GM18526 (cell line): Measurements from ENCODE around the gene PTPRN2.

Experiments used
- POLR2A ChIP-seq: IDR thresholded peaks from 3 replicates; pipeline ENCODE4 v1.6.1; 2011; ENCODE audit not compliant: insufficient read length; ENCODE audit errors: extremely low read depth

The PTPRN2 gene

DNA sequence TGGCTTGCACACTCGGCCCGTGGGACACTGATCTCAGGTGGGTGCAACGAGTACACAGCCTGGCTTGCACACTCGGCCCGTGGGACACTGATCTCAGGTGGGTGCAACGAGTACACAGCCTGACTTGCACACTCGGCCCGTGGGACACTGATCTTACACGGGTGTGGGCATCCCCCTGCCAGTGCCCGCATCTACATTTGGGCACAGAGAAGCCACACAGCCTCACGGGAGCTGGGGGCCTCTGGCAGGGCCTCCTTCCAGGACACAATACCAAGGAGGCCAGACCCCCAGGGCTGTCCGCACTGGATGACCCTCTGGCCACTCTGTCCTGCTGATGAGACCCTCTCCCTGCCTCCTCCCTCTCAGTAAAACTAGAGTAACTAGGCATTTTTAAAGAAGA is 920.4 kb downstream of the PTPRN2 start:
- no peak for TF ChIP-seq POLR2A

DNA sequence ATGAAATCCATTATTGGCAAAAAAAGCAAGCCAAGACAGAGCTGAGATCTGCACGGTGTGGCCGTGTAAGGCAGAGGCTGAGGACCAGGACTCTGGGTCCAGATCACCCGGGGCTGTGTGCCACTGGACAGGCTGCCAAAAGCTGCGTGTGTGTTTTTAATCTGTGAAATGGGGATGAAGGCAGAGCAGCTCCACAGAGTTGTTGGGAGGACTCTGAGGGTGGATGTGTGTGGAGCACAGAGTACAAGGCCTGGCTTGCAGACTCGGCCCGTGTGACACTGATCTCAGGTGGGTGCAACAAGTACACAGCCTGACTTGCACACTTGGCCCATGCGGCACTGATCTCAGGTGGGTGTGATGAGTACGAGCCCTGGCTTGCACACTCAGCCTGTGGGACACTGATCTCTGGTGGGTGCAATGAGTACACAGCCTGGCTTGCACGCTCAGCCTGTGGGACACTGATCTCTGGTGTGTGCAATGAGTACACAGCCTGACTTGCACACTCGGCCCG is 921.0 kb downstream of the PTPRN2 start:
- TF ChIP-seq POLR2A: no peak

DNA sequence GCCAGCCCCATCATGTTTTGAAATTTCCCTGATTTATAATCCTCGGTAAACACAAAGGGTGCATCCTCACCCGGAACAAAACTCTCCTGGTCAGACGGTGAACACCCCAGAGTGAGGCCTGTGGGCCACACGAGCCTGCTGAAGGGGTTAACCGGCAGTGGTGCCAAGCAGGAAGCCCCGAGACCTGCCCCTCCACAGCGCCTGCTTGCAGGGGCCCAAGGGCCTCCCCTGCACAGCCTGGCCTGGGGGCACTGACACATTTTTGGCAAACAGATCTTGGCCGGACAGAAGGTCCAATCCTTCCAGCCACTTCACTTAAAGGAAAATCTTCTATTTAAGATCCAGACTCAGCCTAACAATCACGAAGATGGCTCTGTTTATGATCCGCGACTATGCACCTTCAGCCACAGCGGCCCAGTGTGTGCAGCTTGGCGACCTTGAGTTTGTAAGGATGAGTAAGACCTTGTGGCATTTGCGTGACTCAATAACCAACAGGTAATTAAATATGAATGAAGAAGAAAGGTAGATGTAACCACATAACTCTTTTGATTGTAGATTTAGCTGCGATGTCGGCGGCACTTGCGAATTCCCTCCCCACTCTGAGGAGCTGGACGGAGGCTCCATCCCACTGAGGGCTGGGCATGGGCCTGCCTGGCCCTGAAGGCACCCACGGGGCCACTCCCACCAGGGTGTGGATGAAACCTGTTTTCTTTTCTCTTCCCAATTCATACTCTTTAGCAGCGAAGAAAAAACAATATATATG is 922.6 kb downstream of the PTPRN2 start:
- TF ChIP-seq POLR2A: no peak

DNA sequence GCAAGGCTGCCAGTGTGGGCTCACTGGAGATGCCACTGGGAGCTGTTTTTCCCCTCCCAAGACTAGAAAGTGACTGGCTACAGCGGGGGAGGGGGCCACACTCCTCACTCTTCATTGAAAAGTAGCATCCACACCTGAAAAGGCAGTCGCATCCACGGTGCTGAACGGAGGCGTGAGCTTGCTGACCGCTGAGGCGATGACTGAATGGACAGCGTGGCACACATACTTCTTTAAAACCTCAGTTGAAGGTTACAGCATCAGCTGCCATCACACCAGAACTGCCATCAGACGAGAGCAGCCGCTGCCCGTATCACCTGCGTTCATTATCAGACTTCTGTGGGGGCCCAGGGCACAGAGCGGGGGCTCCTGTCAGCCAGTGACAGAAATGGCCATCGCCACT is 923.6 kb downstream of the PTPRN2 start:
- TF ChIP-seq POLR2A: no peak

DNA sequence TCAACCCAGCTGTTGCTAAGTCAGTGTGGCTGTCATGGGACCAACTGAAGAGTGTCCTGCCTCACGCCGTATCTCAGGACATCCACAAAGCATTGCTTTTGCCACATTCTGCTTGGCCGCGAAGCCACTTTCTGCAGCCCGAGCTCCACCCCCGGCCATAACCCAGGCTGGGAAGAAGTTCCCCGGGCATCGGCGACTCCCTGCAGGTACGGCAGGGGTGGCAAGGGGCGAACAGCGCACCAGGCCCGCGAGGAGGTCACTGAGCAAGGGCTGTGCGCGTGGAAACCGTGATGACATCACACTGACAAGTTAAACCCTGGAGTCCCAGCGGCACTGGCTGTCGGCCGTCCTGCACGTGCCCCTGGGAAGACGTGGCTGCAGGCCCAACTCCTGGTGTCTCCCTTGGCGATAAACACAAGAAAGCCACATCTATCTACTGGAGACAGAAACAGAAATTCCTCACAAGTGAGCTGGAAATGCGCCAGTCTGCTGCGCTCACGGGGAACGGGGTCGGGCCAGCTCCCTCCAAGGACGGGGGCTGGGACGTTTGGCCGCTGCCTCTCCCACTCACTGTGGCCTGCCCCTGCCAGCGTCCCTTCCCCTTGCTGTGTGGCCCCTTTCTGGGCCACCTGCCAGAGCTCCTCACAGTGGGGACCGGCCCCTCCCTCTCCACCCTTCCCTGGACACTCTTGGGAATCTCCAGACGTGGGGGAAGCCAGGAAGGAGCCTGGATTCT is 924.5 kb downstream of the PTPRN2 start:
- TF ChIP-seq POLR2A: no peak

DNA sequence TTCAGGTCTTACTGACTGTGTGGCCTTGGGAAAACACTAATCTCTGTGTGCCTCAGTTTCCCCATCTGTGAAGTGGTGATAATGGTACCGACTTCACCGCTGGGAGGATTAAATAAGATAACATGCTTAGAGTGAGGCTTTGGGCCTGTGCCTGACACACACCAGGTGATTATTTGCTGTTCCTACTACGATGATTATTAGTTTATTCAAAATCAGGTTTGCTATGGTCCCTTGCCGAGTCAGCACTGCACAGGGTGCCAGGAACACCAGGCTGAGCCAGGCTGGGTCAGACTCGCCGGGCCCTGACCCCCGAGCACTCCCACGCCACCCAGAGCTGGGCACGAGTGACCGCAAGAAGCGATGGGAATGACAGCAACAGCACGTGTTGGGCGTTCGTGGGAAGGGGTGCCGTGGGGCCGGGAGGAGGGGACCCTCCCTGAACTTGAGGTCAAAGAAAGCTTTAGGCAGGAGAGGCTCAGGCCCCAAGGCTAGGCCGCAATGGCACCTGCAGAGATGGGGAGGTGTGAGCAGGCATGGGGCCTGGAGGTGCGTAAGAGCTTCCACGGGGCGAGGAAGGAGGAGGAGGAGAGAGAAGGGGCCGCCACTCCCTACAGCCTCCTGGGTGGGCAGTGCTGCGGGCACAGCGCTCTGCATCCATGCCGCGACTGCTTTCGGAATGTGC is 925.4 kb downstream of the PTPRN2 start:
- TF ChIP-seq POLR2A: no peak

DNA sequence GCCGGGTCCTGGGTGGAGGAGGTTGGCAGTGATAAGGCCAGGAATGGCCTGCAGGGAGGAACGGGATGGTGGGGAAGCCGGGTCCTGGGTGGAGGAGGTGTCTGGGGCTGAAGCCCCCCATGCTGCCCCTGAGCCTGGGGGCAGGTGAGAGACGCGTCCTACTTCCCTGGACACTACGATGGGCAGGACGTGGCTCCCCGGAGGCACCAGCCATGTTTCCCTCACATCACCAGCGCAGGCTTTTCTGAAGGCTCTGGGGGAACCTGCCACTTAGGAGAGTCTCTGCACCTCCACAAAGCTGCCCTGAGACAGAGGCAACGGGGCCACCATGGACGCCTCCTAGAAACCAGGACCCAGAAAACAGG is 926.0 kb downstream of the PTPRN2 start:
- TF ChIP-seq POLR2A: no peak

DNA sequence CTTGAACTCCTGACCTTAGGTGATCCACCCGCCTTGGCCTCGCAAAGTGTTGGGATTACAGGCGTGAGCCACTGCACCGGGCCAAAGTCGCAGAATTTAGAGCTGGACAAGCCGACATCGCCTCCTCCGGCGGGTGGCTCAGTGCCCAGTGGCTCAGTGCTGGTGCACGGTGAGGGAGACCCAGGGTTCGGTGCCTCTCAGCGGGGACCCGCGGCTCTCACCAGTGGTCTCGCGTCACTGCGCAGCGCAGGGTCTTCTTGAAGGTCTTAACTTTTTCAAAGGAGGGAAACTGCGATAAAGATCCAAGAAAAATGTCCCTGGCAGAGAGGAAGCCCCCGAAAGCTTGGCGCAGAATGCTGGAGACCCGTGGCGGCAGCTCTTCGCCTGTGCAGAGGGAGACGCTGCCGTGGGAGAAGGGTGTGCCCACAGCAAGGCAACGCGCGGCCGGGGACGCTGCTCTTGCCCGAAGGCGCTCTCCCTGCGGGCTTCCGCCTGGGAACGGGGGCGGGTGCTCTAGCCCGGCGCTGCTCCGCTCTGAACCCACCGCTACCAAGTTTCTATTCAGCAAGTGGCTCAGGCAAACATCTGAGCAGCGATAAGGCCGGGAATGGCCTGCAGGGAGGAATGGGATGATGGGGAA is 926.5 kb downstream of the PTPRN2 start:
- no peak for TF ChIP-seq POLR2A

DNA sequence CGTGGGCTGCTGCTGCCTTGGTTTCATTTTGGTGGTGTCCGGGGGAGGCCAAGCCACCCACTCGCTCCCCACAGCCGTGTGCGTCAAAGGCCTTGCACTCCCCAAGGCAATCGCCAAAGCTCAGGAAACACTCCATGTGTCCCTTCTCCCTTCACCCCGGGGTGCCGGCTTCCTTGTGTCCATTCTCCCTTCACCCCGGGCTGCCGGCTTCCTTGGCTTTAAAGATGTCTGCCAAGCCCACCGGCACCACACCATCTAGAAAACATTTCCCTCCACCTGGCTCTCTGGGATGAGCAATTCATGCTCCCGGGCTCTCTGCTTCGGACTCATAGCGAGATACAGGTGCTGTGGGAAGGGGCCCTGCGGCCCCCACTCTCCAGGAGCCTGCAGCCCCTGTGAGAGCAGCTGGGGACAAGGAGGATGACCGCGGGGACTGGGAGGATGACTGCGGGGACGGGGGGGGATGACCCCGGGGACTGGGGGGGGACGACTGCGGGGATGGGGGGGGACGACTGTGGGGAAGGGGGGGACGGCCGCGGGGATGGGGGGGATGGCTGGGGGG is 928.7 kb downstream of the PTPRN2 start:
- TF ChIP-seq POLR2A: no peak

DNA sequence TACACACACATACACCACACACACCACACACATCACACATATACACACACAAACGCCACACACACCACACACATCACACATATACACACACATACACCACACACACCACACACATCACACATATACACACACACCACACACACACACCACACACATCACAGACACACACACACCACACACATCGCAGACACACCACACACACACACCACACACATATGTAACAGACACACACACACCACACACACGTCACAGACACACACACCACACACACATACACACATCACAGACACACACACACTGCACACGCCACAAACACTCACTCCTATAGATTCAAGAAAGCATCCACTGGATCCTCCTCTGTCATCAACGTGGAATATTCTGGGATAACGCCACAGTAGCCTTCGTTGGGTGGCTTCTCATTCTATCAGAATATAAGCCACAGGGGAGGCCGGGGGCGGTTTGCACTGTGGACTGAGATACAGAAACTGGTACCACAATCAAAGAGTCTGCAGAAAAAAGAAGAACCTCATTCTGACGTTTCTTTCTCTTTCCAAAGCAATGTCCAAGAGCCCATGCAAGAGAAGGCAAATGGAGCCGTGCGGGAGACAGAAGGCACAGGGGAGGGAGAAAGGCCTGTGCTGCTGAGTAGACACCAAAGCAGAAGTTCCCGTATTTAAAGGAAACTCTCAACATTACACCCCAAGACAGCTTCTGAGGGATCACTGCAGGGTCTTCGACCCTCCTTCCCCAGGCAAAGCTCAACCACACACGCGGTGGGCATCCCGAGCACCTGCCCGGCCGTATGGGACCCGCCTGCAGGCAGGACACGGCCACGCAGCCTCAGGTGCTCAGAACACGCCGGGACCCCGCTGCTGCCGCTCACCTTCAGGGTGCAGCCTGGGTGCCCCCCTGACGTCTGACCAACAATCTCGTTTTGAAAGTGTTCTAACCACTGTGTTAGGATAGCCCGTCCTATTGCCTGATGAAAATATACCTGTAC is 929.6 kb downstream of the PTPRN2 start:
- TF ChIP-seq POLR2A: no peak

DNA sequence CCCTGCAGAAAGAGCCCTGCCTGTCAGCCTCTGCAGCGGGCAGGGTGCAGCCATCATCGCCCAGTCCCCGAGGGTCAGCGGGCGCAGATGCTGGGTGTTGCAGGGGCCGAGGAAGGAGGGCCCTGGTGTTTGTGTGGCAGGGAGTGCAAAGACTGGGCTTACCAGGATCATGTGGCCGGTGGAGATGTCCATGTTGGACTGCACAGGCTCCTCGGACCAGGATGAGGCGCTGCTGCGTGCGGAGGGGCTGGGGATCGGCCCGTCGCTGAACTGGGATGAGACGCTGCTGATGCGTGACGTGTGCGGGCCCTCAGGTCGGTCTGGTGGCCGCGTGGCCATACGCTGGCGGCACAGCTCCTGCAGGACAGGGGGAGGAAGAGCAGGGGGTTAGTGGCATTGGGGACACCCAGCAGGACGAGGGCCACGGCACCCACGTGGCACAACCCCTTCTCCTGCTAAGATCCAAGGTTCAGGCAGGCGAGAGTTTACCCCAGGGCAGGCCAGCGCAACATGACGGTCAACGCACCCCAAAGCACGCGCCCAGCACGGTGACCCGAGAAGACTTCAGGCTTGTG is 931.3 kb downstream of the PTPRN2 start:
- no peak for TF ChIP-seq POLR2A

DNA sequence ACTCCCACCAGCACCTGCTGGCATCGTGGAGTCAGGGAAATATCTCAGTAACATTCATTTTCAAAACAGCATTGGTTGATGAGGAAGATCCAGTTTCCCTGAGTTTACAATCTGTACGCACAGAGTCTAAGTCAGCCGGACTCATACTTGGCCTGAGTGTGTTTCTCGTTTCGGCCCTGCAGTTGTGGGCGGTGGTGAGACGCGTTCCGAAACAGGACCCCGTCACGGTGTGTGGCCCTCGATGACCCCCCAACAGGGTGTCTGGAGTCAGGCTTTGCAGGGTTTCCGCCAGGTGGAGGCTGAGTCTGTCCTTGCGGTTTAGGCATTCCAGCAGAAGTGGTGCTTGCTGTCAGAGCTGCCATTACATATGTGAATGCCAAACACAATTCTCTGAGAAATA is 933.3 kb downstream of the PTPRN2 start:
- TF ChIP-seq POLR2A: no peak

DNA sequence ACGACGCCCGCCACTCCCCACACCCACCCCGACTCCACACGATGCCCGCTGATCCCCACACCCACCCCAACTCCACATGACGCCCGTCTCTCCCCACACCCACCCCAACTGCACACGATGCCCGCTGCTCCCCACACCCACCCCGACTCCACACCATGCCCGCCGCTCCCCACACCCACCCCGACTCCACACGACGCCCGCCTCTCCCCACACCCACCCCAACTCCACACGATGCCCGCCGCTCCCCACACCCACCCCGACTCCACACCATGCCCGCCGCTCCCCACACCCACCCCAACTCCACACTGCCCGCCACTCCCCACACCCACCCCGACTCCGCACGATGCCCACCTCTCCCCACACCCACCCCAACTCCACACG is 933.8 kb downstream of the PTPRN2 start:
- TF ChIP-seq POLR2A: no peak
